Osteoblast (primary cell): Measurements from ENCODE around the gene PHF12. TPM values are rescaled to one million over a fixed set of nuclear protein-coding genes. Genes with fewer than 3 reads are reported as not detected.
"Not testable (repeated sequence)": the region's sequence is repeated elsewhere in the genome, so short reads cannot be mapped to it uniquely, and the experiment has no call there.

Experiments
- DNase-seq: peaks from one replicate; pipeline ENCODE4 v3.0.0; 2011; ENCODE audit warnings: low spot score, mixed read lengths; ENCODE audit not compliant: insufficient read length; ENCODE audit errors: missing footprints
- H2AFZ ChIP-seq: 2 replicates; pipeline ENCODE4 v1.6.0; 2011; ENCODE audit warnings: mild to moderate bottlenecking, low read length
- H3K27ac ChIP-seq: 2 replicates; pipeline ENCODE4 v1.5.1; 2011; ENCODE audit warnings: mild to moderate bottlenecking, low read depth, low read length, moderate library complexity
- H3K27me3 ChIP-seq: 2 replicates; pipeline ENCODE4 v1.6.0; 2012; ENCODE audit warnings: mild to moderate bottlenecking, control low read depth, inconsistent platforms, low read length, moderate library complexity; ENCODE audit not compliant: insufficient read depth
- H3K36me3 ChIP-seq: 2 replicates; pipeline ENCODE4 v1.5.1; 2011; ENCODE audit warnings: mild to moderate bottlenecking, low read length, control low read depth, moderate library complexity; ENCODE audit not compliant: insufficient read depth
- H3K4me1 ChIP-seq: 2 replicates; pipeline ENCODE4 v1.5.1; 2011; ENCODE audit warnings: mild to moderate bottlenecking, low read length, control low read depth, moderate library complexity; ENCODE audit not compliant: insufficient read depth
- H3K4me2 ChIP-seq: 2 replicates; pipeline ENCODE4 v1.6.0; 2011; ENCODE audit warnings: mild to moderate bottlenecking, low read length; ENCODE audit not compliant: insufficient read depth
- H3K4me3 ChIP-seq: fragments of 200-600 bp; sonication (generic); 3 replicates; pipeline ENCODE4 v1.5.1; 2012; ENCODE audit warnings: mild to moderate bottlenecking, low read length, inconsistent platforms; ENCODE audit not compliant: insufficient read depth
- H3K79me2 ChIP-seq: 2 replicates; pipeline ENCODE4 v1.6.0; 2012; ENCODE audit warnings: mild to moderate bottlenecking, low read length, control low read depth, inconsistent platforms; ENCODE audit not compliant: insufficient read depth
- H3K9me3 ChIP-seq: 2 replicates; pipeline ENCODE4 v1.5.1; 2011; ENCODE audit warnings: low read depth, low read length, control low read depth
- H4K20me1 ChIP-seq: 2 replicates; pipeline ENCODE4 v1.6.0; 2012; ENCODE audit warnings: mild to moderate bottlenecking, low read length, control low read depth; ENCODE audit not compliant: insufficient read depth
- CTCF ChIP-seq: IDR thresholded peaks from 2 replicates; pipeline ENCODE4 v1.5.1; 2011; ENCODE audit warnings: mild to moderate bottlenecking, low read depth, low read length, moderate library complexity; ENCODE audit errors: extremely low read depth
- total RNA-seq: library from RNA; depleted of rRNA; stranded (reverse); fragments of >200 nt; gene quantifications from 2 replicates; pipeline ENCODE4 v1.2.3, GENCODE V29; 2012

Gene PHF12
- total RNA-seq, 1 donor = 26.8 TPM

GRCh38 chr17:28896884-28897768 lies 54.2 kb downstream of the PHF12 start, which contains the start of gene FLOT2:
Gene FLOT2, minus strand, starts transcription at chr17:28897733. Its CDS starts 159 bp downstream, at chr17:28897574.
- peak within 1 kb of the TSS; percentile 96 for H2AFZ ChIP-seq
- no peaks in the 10 kb centered on the region for H3K9me3 ChIP-seq
- H3K27ac ChIP-seq = peak within 1 kb of the TSS; percentile 51
- H3K79me2 ChIP-seq = peaks cover 40% of the 10 kb centered on the region
- TF ChIP-seq CTCF = no peak
- peaks cover 28% of the 10 kb centered on the region for H3K4me1 ChIP-seq
- peak within 1 kb of the TSS; percentile 90 for H3K4me3 ChIP-seq
- DNase-seq = peak; percentile 89
- peak within 1 kb of the TSS; percentile 94 for H3K4me2 ChIP-seq
- H3K27me3 ChIP-seq = no peaks in the 10 kb centered on the region
- H3K36me3 ChIP-seq = no peaks in the 10 kb centered on the region
- no peaks in the 10 kb centered on the region for H4K20me1 ChIP-seq

- no peaks in the 10 kb centered on the region for H3K9me3 ChIP-seq
- no peaks in the 10 kb centered on the region for H3K36me3 ChIP-seq
- H3K27ac ChIP-seq = no peak overlapping the region
- TF ChIP-seq CTCF = no peak
- peak; percentile 79 for DNase-seq
- H3K4me1 ChIP-seq = peaks cover 23% of the 10 kb centered on the region
- H2AFZ ChIP-seq = no peak overlapping the region
- H3K79me2 ChIP-seq = peaks cover 40% of the 10 kb centered on the region
- H3K4me3 ChIP-seq = peak overlapping the region; percentile 90
- peaks cover 4% of the 10 kb centered on the region for H4K20me1 ChIP-seq
- peak overlapping the region; percentile 94 for H3K4me2 ChIP-seq
- H3K27me3 ChIP-seq = no peaks in the 10 kb centered on the region
Measured at GRCh38 chr17:28896491-28896883, 54.8 kb downstream of the PHF12 start.

GRCh38 chr17:28895794-28896447 lies 55.4 kb downstream of the PHF12 start:
- peaks cover 4% of the 10 kb centered on the region for H4K20me1 ChIP-seq
- no peak overlapping the region for H2AFZ ChIP-seq
- H3K79me2 ChIP-seq = peaks cover 44% of the 10 kb centered on the region
- TF ChIP-seq CTCF = no peak
- H3K27me3 ChIP-seq = no peaks in the 10 kb centered on the region
- H3K36me3 ChIP-seq = peaks cover 5% of the 10 kb centered on the region
- H3K4me3 ChIP-seq = peak overlapping the region; percentile 90
- H3K27ac ChIP-seq = no peak overlapping the region
- H3K4me1 ChIP-seq = peaks cover 23% of the 10 kb centered on the region
- no peaks in the 10 kb centered on the region for H3K9me3 ChIP-seq
- peak overlapping the region; percentile 94 for H3K4me2 ChIP-seq
- DNase-seq = peak; percentile 49

GRCh38 chr17:28893248-28894183 lies 57.8 kb downstream of the PHF12 start:
- not testable (repeated sequence) for DNase-seq, H3K27ac ChIP-seq, H4K20me1 ChIP-seq, H3K9me3 ChIP-seq, H3K4me3 ChIP-seq, H3K36me3 ChIP-seq, H3K27me3 ChIP-seq
- H3K79me2 ChIP-seq = peaks cover 44% of the 10 kb centered on the region
- H3K4me2 ChIP-seq = peak overlapping the region; percentile 3
- peaks cover 23% of the 10 kb centered on the region for H3K4me1 ChIP-seq
- peak overlapping the region; percentile 13 for H2AFZ ChIP-seq
